Measurements from ENCODE around the gene SPIRE1. TPM values are rescaled to one million over a fixed set of nuclear protein-coding genes. Genes with fewer than 3 reads are reported as not detected.

Gene SPIRE1
- total RNA-seq, 2 donors from 2014 or later = 14.2 to 17.2 TPM

DNA sequence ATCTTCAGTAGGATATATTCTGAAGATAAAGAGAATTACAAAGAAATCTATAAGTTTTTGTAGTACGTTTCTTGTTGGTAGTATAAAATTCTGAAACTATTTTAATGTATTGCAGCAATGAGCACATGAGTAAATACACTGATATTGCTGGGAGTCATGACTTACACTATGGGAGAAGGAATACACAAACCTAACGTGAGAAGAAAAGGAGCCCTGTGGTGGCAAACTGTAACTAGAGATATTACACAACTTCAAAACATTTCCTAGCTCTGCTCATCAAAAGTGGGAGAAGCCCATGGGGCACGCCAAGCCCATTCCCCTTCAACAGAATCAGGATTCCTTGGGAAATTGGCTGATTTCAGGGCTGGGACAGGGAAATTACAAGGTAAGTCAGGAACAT lies 20.5 kb downstream of the SPIRE1 start:
- H3K9ac ChIP-seq (ENCODE audit: extremely low read depth, low read length, poor library complexity, severe bottlenecking) = no peak overlapping the region
- Mint-ChIP-seq H3K4me1 (peaks cover 15% of the 10 kb centered on the region), H3K27ac (peak overlapping the region; percentile 86), H3K27me3 (ENCODE audit: insufficient read depth) (no peaks in the 10 kb centered on the region), H3K36me3 (ENCODE audit: low read depth) (no peaks in the 10 kb centered on the region), H3K4me3 (no peak overlapping the region), H3K9me3 (no peaks in the 10 kb centered on the region)
- no peaks in the 10 kb centered on the region for H3K9me3 ChIP-seq (ENCODE audit: control insufficient read depth, low read length)
- DNase-seq = no peak
- H3K27ac ChIP-seq (ENCODE audit: low read depth, low read length) = no peak overlapping the region
- H3K4me1 ChIP-seq (ENCODE audit: control insufficient read depth, insufficient read depth, low read length) = no peaks in the 10 kb centered on the region
- no peak for TF ChIP-seq CTCF (conservative IDR thresholded peaks at IDR 0.05)
- WGBS, 2 experiments (ENCODE audit: insufficient coverage in 1 of 2, insufficient read length in 1 of 2) = 91 to 93% methylated on average over 2 to 3 of the region's 3 CpGs
- H3K27me3 ChIP-seq (ENCODE audit: control insufficient read depth, insufficient read depth, low read length, poor library complexity, severe bottlenecking) = no peaks in the 10 kb centered on the region
- no peak overlapping the region for H3K4me3 ChIP-seq (ENCODE audit: low read length)
- no peaks in the 10 kb centered on the region for H3K36me3 ChIP-seq (ENCODE audit: control insufficient read depth, insufficient read depth, low read length)

GRCh38 chr18:12631831-12632477 lies 26.0 kb downstream of the SPIRE1 start:
- peaks cover 3% of the 10 kb centered on the region for H3K4me1 ChIP-seq (ENCODE audit: control insufficient read depth, insufficient read depth, low read length)
- DNase-seq = no peak
- H3K9ac ChIP-seq (ENCODE audit: extremely low read depth, low read length, poor library complexity, severe bottlenecking) = no peak overlapping the region
- Mint-ChIP-seq H3K27me3 (ENCODE audit: insufficient read depth) (no peaks in the 10 kb centered on the region), H3K36me3 (ENCODE audit: low read depth) (peaks cover 6% of the 10 kb centered on the region), H3K4me3 (no peak overlapping the region), H3K4me1 (peaks cover 11% of the 10 kb centered on the region), H3K9me3 (peaks cover 15% of the 10 kb centered on the region), H3K27ac (no peak overlapping the region)
- no peaks in the 10 kb centered on the region for H3K27me3 ChIP-seq (ENCODE audit: control insufficient read depth, insufficient read depth, low read length, poor library complexity, severe bottlenecking)
- H3K36me3 ChIP-seq (ENCODE audit: control insufficient read depth, insufficient read depth, low read length) = peaks cover 3% of the 10 kb centered on the region
- WGBS, 2 experiments (ENCODE audit: insufficient coverage in 1 of 2, insufficient read length in 1 of 2) = 68 to 71% methylated on average over 4 to 6 of the region's 6 CpGs
- H3K9me3 ChIP-seq (ENCODE audit: control insufficient read depth, low read length) = no peaks in the 10 kb centered on the region
- no peak overlapping the region for H3K4me3 ChIP-seq (ENCODE audit: low read length)
- no peak for TF ChIP-seq CTCF (conservative IDR thresholded peaks at IDR 0.05)
- no peak overlapping the region for H3K27ac ChIP-seq (ENCODE audit: low read depth, low read length)

DNA sequence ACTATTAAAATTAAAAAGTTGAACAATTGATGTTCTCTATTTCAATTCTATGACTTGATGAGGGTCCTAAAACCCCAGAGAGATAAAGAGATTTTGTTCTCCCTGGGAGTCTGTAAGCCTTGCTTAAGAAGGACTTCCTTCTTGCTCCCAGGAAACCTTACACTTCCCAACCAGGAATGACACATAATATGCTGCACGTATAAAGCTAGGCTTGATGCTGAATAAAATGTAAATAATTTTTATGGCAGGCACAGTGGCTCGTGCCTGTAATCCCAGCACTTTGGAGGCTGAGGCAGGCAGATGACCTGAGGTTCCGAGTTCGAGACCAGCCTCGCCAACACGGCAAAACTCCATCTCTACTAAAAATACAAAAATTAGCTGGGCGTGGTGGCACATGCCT lies 27.8 kb downstream of the SPIRE1 start:
- H3K27me3 ChIP-seq (ENCODE audit: control insufficient read depth, insufficient read depth, low read length, poor library complexity, severe bottlenecking) = no peaks in the 10 kb centered on the region
- no peak for DNase-seq
- H3K27ac ChIP-seq (ENCODE audit: low read depth, low read length) = no peak overlapping the region
- Mint-ChIP-seq H3K27me3 (ENCODE audit: insufficient read depth) (no peaks in the 10 kb centered on the region), H3K4me1 (peaks cover 11% of the 10 kb centered on the region), H3K27ac (no peak overlapping the region), H3K9me3 (peaks cover 15% of the 10 kb centered on the region), H3K36me3 (ENCODE audit: low read depth) (peaks cover 6% of the 10 kb centered on the region), H3K4me3 (no peak overlapping the region)
- TF ChIP-seq CTCF (conservative IDR thresholded peaks at IDR 0.05) = no peak
- 78 to 87% methylated on average over 4 to 7 of the region's 7 CpGs for WGBS, 2 experiments (ENCODE audit: insufficient coverage in 1 of 2, insufficient read length in 1 of 2)
- H3K4me3 ChIP-seq (ENCODE audit: low read length) = no peak overlapping the region
- no peak overlapping the region for H3K9ac ChIP-seq (ENCODE audit: extremely low read depth, low read length, poor library complexity, severe bottlenecking)
- H3K36me3 ChIP-seq (ENCODE audit: control insufficient read depth, insufficient read depth, low read length) = peaks cover 3% of the 10 kb centered on the region
- peaks cover 3% of the 10 kb centered on the region for H3K4me1 ChIP-seq (ENCODE audit: control insufficient read depth, insufficient read depth, low read length)
- H3K9me3 ChIP-seq (ENCODE audit: control insufficient read depth, low read length) = no peaks in the 10 kb centered on the region

Data from endodermal cell (in vitro differentiated cells).